Skin epidermis (tissue), 12 donors: Measurements from ENCODE around the gene RAG2.

Experiments used
- H3K27ac ChIP-seq, 21 experiments: fragments of 200-600 bp; sonication (generic) in 11 of 21; one replicate each; pipeline ENCODE4 v1.5.0; 2020; ENCODE audit warnings: mild to moderate bottlenecking in 3 of 21, inconsistent platforms in 2 of 21, moderate library complexity in 2 of 21
- H3K4me3 ChIP-seq, 7 experiments: fragments of 200-600 bp; sonication (generic) in 2 of 7; one replicate each; pipeline ENCODE4 v1.5.0; 2020; ENCODE audit warnings: inconsistent platforms in 2 of 7, mild to moderate bottlenecking in 2 of 7, moderate library complexity in 1 of 7

Gene RAG2

DNA sequence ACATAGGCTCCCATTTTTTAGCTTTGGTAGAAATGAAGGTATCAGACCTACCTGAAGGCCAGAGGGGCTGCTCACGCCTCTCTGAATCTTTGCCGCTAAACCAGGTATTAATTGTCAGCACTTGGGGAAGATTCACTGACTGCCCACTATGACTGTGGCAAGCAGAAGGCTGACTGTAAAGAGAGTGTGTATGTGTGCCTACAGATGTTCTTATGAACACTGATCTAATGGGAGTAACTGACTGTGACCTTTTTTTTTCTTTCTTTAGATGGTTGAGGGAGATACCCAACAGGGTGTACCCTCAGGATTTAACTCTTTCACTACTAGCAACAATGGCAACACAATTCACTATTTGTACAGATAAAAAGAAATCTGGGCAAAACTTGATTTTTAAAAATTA lies at the start of gene RAG2:
TSS of gene RAG2 (minus strand) at position 186 of the 400 bp plus-strand sequence. CDS start 4,068 bp downstream, outside the sequence.
- Histone ChIP-seq H3K4me3 (no peak within 1 kb of the TSS), H3K27ac (no peak within 1 kb of the TSS)

DNA sequence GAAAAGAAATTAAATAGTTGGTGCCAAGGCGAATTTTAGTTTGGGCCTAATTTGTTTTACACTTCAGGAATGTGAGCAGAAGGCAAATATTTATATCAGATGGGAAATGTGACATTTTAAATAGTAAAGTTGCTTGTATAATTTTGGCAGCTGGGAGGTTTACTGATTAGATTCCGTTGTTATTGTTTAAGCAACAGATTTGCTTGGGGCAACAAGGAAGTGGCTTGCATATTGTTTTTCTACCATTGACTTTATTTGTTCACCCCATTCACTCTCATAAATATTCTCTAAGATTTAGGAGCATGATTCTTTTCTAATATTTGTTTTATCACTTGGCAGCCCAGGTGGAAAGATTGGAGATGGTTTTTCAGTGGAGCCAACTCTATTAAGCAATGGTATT lies 40.5 kb upstream of the RAG2 start:
- no peak overlapping the region for H3K27ac ChIP-seq
- no peak overlapping the region for H3K4me3 ChIP-seq

DNA sequence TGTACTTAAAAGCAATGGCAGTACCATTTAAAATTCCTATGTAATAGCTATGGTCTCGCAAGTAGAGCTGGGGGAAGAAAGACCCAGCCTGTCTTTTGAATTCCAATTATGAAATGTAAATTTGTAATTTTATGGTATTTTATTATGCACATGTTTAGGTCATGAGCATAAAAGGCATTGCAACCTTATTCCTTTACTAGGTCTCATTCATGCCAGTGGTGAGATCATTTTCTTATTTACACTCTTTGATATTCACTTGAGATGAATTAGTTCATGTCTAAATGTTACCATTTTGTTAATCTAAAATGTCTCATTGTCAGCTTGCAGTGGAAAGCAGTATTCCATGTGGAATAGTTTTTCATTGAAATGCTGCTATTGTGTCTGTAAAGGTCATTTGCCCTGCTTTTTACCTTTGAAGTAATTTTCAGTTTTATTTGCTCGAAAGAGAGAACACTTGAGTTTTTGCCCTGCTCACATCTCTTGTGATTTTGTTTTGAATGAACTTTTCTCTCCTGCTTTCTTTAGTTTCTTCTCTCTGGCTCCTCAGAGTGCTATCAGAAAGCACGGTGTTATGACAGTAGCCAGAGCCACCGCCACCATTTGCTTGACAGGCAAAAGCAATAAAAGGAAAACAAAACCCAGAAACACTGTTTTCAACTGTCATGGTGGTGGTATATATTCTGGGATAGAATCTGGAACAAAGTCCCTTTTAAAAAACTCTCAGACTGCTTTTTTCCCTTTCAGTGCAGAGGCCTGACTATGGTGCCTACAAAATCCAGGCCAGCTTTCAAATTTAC lies 37.2 kb upstream of the RAG2 start:
- Histone ChIP-seq H3K4me3 (no peak overlapping the region), H3K27ac (no peak overlapping the region)

DNA sequence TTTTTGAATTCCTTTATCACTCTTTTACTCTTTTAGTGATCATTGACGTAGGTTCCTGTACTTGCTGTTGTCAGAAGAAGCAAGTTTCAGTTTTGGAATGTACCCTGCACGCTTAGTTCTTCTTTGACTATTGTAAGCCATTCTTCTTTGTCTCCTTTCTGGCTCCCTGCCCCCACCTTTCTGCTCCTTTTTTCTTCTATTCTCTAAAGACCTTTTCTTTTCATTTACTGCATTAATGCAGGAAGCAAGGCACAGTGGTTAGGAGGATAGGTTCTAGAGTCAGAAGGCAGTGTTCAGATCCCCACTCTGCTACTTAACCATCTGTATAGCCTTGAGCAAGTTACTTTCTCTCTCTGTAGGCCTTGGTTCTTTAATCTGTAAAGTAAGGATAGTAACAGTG lies 33.7 kb upstream of the RAG2 start:
- Histone ChIP-seq H3K4me3 (no peak overlapping the region), H3K27ac (no peak overlapping the region)

DNA sequence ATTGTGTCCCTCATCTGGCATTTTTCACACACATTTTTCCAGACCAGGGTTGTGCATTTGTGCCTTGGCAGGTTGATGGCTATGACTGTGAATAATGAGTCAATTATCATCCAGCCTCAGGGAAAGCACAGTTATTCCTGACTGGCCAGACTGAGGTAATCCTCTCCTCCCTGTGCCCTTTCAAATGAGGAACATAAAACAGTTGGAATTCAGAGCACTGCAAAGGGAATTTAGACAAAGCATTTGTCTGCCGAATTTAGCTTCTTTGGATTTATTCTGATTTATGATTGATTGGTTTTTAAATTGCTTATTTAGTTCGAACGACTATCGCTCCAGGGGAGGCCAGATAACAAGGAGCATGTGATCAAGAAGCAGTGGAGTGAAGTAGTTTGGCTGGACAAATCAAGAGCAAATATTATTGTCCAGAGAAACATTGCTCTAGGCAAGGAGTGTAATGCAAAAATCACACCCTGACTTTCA lies 30.8 kb upstream of the RAG2 start:
- Histone ChIP-seq H3K4me3 (no peak overlapping the region), H3K27ac (no peak overlapping the region)

DNA sequence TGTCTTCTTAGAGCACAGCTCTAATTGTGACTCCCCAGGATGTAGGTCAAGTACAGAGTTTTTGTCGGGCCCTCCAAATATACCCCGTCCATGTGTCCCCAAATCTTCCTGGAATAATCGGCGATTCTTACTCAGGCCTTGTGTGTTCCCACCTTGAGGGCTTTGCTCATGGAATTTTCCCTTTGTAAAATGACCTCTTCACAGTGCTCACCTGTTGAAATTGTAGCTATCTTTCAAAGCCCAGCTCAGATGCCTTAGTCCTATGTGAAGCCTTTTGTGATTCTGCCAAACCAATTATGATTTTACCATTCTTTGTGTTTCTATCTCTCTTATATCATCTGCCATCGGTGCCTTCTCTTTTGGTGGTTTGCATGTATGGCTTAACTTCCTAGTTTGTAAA lies 30.1 kb upstream of the RAG2 start:
- Histone ChIP-seq H3K27ac (no peak overlapping the region), H3K4me3 (no peak overlapping the region)

DNA sequence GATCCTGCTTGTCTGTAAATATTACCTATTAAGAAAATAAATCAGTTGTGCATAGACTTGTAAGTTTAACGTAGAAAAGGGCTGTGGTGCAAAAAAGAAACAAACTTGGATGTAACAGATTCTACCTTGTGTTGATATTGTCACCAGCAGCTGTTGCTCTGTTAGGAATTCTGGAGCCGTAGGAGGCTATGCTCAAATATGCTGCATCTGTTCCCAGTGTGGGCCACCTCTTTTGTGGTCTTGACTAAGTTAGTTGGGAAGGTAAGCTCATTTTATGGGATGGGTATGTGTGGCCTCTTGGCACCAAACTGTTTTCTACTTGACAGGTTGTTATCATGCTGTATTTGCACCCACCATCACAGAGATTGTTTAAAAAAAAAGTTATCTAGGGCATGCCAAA lies 29.4 kb upstream of the RAG2 start:
- H3K27ac ChIP-seq, result no peak overlapping the region

DNA sequence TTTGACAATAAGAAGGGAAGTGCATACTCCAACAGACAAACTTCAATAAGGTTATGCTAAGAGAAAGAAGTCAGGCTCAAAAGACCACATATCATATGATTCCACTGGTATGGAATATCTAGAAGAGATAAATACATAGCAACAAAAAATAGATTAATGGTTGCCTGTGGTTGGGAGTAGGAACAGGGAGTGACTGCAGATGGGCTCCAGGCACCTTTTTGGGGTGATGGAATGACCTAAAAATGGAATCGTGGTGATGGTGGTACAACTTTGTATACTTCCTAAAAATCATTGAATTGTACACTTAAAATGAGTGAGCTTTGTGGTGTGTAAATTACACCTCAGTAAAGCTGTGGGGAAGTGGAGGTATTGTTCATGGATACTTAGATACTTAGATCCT lies 29.0 kb upstream of the RAG2 start:
- H3K4me3 ChIP-seq, result no peak overlapping the region

More for the DNA sequence above, 29.4 kb upstream of the RAG2 start:
- H3K4me3 ChIP-seq, result no peak overlapping the region

DNA sequence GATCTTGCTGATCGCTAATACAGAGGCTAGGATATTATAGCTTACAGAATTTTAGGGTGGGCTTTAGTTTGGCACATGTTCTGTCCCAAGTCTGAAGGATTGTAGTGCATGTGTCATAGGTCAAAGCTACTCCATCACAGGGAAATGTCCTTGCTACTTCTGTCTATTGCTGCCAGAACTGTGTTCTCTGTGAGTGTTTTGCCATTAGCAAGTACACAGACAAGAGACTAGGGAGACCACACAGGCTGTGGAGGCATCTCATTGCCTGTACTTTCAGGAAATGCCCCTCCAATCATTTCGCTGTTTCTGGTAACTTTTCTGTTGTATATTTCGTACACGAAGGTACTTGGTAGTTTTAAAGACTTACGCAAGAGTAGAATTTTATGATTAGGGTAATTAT lies 25.5 kb upstream of the RAG2 start:
- Histone ChIP-seq H3K4me3 (no peak overlapping the region), H3K27ac (no peak overlapping the region)

More for the DNA sequence above, 29.0 kb upstream of the RAG2 start:
- no peak overlapping the region for H3K27ac ChIP-seq

DNA sequence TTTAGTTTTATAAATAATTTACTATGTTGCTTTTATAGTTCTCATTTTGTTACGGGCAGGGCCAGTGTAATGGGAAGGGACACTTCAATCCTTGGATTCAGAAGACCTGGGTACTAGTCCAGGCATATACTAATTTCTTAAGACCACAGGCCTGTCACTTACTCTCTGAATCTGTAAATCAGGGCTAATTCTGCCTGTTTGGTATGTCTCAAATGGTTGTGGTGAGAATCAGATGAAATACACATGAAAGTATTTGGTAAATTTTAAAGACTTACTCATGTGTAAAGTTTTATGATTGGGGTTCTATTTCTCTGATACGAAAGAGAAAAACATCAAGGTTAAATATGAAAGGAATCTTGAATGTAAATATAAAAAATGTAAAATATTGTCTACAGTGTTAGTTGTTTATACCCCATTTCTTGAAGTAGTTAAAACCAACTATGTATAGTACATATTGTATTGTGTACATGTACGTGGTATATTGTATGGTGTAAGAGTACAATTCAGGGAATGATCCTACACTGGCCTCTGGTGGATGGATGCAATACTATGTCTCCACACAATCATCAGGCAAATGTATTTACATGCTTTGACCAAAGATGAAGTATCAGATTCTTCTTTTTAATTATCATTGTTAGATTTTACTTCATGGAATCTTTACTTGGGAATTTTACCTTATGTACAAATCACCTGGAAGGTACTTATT lies 24.5 kb upstream of the RAG2 start:
- Histone ChIP-seq H3K27ac (no peak overlapping the region), H3K4me3 (no peak overlapping the region)

DNA sequence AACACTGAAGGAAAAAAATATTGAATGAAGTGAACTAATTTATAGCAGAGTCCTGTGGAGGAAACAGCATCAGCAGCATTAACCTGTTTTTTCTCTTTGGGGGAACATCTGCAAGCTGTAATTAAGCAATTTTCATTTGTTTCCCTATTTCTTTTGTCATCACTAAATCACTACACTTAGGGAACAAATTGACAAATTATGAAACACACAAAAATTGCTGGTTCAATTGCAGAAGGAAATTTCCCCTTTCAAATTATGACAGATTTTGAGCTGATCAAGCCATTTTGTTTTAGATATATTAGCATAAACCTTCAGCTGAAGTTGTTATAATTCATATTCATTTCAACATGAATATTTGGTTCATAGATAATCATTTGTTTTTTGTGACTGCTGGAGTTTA lies 22.2 kb upstream of the RAG2 start:
- H3K4me3 ChIP-seq, result no peak overlapping the region
- no peak overlapping the region for H3K27ac ChIP-seq

DNA sequence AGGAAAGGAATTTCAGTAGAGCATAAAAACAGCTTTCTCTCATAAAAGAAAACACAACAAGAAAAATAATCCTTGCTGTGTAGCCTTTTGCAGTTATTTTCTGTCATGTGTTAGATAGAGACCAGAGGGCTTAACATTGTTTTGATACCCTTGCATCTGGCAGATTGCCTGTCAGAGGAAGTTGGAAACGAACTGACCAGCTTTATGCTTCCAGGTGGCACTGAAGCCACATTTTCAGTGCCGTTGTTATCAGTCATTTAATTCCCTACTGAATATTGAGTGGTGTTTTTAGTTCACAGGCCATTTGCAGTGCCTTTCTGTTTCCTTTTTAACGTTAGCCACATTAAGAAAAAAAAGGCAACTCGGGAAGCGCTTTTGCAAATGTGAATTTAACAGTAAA lies 21.5 kb upstream of the RAG2 start:
- peak overlapping the region in 1 of 21 experiments; percentile 2 for H3K27ac ChIP-seq
- H3K4me3 ChIP-seq, result no peak overlapping the region

DNA sequence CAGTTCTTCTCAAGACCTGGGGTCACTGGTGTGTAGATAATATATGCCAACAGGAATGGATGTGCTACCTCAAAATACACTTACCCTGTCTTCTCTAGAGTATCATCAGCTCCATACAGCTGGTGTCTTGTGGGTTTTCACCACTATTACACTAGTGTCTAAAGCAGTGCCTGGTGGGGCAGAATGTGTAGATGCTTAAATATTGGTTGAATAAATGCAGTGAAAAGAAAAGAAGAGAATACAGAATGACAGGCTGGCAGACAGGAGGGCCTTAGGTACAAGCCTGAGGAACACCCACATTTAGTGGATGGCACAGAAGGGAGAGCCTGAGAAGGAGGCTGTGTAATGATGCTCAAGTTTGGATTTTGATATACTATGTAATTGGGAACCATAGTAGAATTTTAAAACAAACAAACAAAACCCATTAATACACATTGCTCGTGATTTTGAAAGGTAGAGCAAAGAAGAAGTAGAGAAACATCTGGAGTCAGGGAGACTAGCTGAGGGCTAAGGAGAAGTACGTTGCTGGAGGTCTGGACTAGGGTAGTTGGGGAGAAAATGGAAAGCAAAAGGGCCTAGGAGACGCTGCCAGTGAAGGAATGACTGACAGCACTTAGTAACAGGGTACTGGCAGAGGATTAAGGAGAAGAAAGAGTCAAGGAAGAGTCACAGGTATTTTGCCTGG lies 20.5 kb upstream of the RAG2 start:
- Histone ChIP-seq H3K4me3 (no peak overlapping the region), H3K27ac (peak overlapping the region in 1 of 21 experiments; percentile 62)

DNA sequence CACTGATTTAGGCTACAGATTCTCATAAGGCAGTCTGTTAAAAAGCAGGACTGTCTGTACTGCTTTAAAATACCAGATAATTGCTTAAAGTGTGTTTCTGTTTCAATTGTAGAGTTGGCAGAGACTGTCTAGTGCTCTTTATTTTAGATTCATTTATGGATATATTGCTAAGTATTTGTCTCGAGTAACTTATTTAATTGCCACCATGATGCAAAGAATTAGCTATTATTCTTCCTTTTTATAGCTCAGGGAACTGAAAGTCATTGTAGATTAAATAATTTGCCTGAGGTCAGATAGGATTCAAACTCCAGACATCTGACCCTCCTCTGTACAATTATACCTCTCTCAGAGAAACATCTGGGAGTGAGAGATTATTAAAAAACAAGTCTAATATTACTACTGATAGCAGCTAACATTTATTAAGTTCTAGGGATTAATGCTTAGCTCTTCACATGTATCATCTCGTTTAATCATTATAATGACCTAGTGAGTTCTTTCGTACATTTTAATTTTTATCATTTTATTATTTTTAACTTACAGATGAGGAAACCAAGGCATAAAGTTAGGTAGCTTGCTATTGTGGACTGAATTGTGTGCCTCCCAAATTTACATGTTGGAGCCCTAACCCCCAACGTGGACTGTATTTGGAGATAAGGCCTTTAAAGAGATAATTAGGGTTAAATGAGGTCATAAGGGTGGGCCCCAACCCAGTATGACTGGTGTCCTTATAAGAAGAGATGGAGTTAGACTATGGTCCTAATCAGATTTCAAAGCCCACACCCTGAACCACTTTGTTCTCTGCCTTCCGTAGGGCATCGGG lies 19.7 kb upstream of the RAG2 start:
- Histone ChIP-seq H3K4me3 (no peak overlapping the region), H3K27ac (no peak overlapping the region)

DNA sequence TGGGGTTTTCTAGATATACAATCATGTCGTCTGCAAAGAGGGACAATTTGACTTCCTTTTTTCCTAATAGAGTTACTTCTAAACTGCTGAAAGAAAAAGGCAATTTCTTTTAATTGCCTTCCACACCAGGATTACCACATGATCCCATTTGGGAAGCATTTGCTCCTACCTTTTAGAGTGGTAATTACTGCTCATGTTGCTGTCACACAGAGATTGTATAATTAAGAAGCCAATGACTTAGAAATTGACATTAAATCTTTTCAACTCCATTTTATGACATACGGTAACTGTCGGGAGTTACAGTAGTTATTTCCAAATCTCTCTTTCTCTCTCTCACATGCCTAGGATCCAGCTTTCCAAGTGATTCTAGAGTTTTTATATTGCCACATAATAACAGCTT lies 17.8 kb upstream of the RAG2 start:
- Histone ChIP-seq H3K4me3 (no peak overlapping the region), H3K27ac (no peak overlapping the region)

DNA sequence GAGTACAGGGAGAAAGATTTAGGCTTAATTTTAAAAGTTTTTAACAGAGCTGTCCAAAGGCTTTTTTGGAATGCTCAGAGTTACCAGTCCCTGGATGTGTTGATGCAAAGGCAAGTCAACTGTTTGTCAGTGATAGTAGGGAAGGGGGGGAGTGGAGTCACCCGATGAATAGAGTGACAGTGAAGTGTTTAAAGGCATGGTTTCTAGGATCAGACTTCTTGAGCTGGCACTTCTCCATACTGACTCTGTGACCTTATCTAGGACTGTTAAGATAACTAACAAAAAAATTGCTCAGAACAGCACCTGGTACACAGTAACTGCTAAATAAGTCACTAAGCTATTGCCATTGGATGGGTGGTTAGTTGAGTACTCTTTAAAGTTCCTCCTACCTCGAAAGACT lies 11.3 kb upstream of the RAG2 start:
- Histone ChIP-seq H3K27ac (no peak overlapping the region), H3K4me3 (no peak overlapping the region)

DNA sequence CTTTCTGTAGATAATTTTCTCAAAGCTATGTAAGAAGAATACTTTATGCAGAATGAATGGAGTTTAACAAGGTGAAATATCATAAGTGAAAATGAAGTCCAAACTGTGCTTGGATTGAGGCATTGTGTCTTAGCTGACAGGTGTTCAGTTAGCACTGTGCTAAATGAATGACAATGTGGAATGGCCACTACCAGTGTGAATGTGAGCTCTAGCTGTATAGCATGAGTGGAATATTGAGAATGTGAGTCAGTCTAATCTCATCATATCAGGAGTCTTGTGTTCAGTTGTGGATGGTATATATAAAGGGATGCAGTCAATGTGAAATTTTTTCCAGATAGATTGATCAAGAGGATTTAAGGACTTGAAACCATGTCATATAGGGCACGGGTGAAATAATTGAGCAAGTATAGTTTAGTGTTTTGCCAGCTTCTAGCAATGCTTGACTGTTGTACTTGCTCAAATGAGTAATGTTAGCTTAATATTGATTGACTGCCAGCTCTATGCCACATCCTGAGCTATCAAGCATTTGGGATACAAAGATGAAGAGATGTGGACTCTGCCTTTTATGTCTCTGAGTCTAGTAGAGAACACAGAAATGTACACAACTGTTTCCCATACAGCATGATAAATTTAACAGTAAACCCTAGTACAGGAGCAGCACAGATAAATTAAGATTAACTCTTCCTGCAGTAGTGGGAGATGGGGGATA lies 10.6 kb upstream of the RAG2 start:
- H3K27ac ChIP-seq, result no peak overlapping the region
- no peak overlapping the region for H3K4me3 ChIP-seq

DNA sequence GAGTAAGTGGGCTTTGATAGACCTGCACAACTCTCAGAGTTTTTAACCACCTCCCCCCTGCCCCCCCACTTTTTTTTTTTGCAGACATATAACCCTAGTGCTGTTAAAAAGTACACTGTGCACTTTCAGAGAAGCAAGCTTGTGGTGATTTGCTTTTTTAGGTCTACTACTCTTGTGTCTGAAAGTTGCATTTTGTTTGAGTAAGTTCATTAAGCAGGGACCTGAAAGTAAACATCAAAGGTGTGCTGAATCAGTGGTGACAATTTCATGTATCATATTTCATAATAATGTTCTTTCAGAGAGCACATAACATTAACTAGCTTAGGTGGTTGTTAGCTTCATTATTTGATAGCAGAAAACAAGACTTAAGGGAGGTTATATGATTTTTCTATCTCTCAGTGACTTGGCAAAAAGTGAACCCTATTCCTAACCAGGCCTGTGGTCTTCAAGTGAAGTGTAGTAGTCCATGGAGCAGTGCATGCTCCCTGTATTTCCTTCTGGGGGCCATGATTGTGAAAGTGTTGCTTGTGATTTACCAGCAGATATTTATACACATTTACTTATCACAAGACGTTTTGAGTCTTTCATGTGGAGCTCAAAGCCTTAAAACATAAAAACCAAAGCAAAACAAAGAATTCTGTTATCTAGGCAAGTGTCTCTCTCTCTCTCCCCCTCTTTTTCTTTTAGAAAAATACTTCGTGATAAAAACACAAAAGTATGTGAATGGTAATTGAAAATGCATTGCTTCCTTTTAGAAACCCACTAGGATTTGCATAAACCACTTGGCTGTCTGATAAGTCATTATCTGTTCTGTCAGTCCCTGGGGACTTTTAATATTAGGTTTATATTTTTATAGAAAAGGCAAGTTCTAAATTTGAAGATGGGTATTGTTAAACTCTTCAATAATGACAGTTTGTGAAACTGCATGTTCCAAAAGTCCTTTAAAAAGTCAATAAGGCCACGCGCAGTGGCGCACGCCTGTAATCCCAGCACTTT lies 7.5 kb upstream of the RAG2 start:
- H3K4me3 ChIP-seq, result no peak overlapping the region
- no peak overlapping the region for H3K27ac ChIP-seq
